Neural progenitor cell (in vitro differentiated cells): Measurements from ENCODE around the gene THRAP3. TPM values are rescaled to one million over a fixed set of nuclear protein-coding genes. Genes with fewer than 3 reads are reported as not detected.
"Not testable (repeated sequence)": the region's sequence is repeated elsewhere in the genome, so short reads cannot be mapped to it uniquely, and the experiment has no call there.

Experiments used
- DNase-seq: peaks from one replicate; pipeline ENCODE4 v3.0.0-alpha.2; 2016; ENCODE audit warnings: low spot score
- H2AFZ ChIP-seq: fragments of 200-600 bp; sonication (generic); replicated peaks from 2 replicates; pipeline ENCODE4 v1.6.1; 2016; ENCODE audit warnings: antibody characterized with exemption
- H3F3A ChIP-seq: fragments of 200-600 bp; sonication (generic); 2 replicates; pipeline ENCODE4 v1.6.1; 2016; ENCODE audit warnings: antibody characterized with exemption, low read depth
- H3K27ac ChIP-seq: fragments of 200-600 bp; sonication (generic); 2 replicates; pipeline ENCODE4 v1.5.1; 2016; ENCODE audit warnings: mild to moderate bottlenecking
- H3K27me3 ChIP-seq: fragments of 200-600 bp; sonication (generic); 2 replicates; pipeline ENCODE4 v1.6.1; 2016; ENCODE audit warnings: mild to moderate bottlenecking, moderate library complexity
- H3K36me3 ChIP-seq: fragments of 200-600 bp; sonication (generic); 2 replicates; pipeline ENCODE4 v1.5.1; 2016
- H3K4me1 ChIP-seq: fragments of 200-600 bp; sonication (generic); 2 replicates; pipeline ENCODE4 v1.6.1; 2016; ENCODE audit warnings: mixed run types
- H3K4me2 ChIP-seq: fragments of 200-600 bp; sonication (generic); 2 replicates; pipeline ENCODE4 v1.6.1; 2016
- H3K4me3 ChIP-seq: fragments of 200-600 bp; sonication (generic); 2 replicates; pipeline ENCODE4 v1.5.1; 2016
- H3K79me2 ChIP-seq: fragments of 200-600 bp; sonication (generic); 2 replicates; pipeline ENCODE4 v1.6.1; 2016; ENCODE audit warnings: low read depth
- H3K9ac ChIP-seq: fragments of 200-600 bp; sonication (generic); 2 replicates; pipeline ENCODE4 v1.6.1; 2016
- H3K9me3 ChIP-seq: fragments of 200-600 bp; sonication (generic); 2 replicates; pipeline ENCODE4 v1.5.1; 2016; ENCODE audit warnings: low read depth
- H4K20me1 ChIP-seq: fragments of 200-600 bp; sonication (generic); 2 replicates; pipeline ENCODE4 v1.6.1; 2016; ENCODE audit warnings: low read depth
- H3K27ac Mint-ChIP-seq: 3 replicates; pipeline ENCODE4 v1.8.0; 2021; ENCODE audit warnings: mixed read lengths
- H3K27me3 Mint-ChIP-seq: 2 replicates; pipeline ENCODE4 v1.8.0; 2022; ENCODE audit warnings: low read depth, mild to moderate bottlenecking, inconsistent platforms, moderate library complexity, mixed read lengths; ENCODE audit not compliant: insufficient read depth
- H3K36me3 Mint-ChIP-seq: 3 replicates; pipeline ENCODE4 v1.8.0; 2021; ENCODE audit warnings: mixed read lengths
- H3K4me1 Mint-ChIP-seq: 3 replicates; pipeline ENCODE4 v1.8.0; 2021; ENCODE audit warnings: mixed read lengths
- H3K4me3 Mint-ChIP-seq: 3 replicates; pipeline ENCODE4 v1.8.0; 2021; ENCODE audit warnings: mild to moderate bottlenecking, moderate library complexity, mixed read lengths
- H3K9me3 Mint-ChIP-seq: 3 replicates; pipeline ENCODE4 v1.8.0; 2020; ENCODE audit warnings: mixed read lengths
- CTCF ChIP-seq: fragments of 200-600 bp; sonication (generic); IDR thresholded peaks from 2 replicates; pipeline ENCODE4 v1.5.1; 2017; ENCODE audit warnings: antibody characterized with exemption, mild to moderate bottlenecking
- EZH2 ChIP-seq: fragments of 200-600 bp; sonication (generic); IDR thresholded peaks from 2 replicates; pipeline ENCODE4 v1.6.1; 2017; ENCODE audit warnings: antibody characterized with exemption, mild to moderate bottlenecking, moderate library complexity
- EZH2phosphoT487 ChIP-seq: fragments of 200-600 bp; sonication (generic); IDR thresholded peaks from 2 replicates; pipeline ENCODE4 v1.6.1; 2017; ENCODE audit warnings: antibody characterized with exemption
- total RNA-seq: library from RNA; depleted of rRNA; stranded (reverse); fragments of >200 nt; gene quantifications from 2 replicates; pipeline ENCODE4 v1.2.3, GENCODE V29; 2015; ENCODE audit warnings: low replicate concordance

Gene THRAP3
- total RNA-seq, 1 donor from 2014 or later = 138 TPM

- Histone ChIP-seq H3K9me3 (no peaks in the 10 kb centered on the region), H2AFZ (no peak overlapping the region), H3K9ac (no peak overlapping the region), H3K27me3 (no peaks in the 10 kb centered on the region), H3K4me3 (no peak overlapping the region), H3K4me2 (no peak overlapping the region), H3K36me3 (no peaks in the 10 kb centered on the region), H3K4me1 (no peaks in the 10 kb centered on the region), H3F3A (no peaks in the 10 kb centered on the region), H4K20me1 (peaks cover 68% of the 10 kb centered on the region), H3K79me2 (peaks cover 99% of the 10 kb centered on the region), H3K27ac (no peak overlapping the region)
- Mint-ChIP-seq H3K4me3 (no peak overlapping the region), H3K27me3 (no peaks in the 10 kb centered on the region), H3K4me1 (no peaks in the 10 kb centered on the region), H3K27ac (no peak overlapping the region), H3K9me3 (peaks cover 14% of the 10 kb centered on the region), H3K36me3 (peaks cover 35% of the 10 kb centered on the region)
- no peak for DNase-seq
- no peak for TF ChIP-seq EZH2
- no peak for TF ChIP-seq EZH2phosphoT487
- TF ChIP-seq CTCF = no peak
These were observed 24.1 kb downstream of the THRAP3 start for GRCh38 chr1:36248250-36248894.

GRCh38 chr1:36251794-36252481 lies 27.7 kb downstream of the THRAP3 start:
- Histone ChIP-seq H4K20me1 (peaks cover 78% of the 10 kb centered on the region), H3K4me3 (no peak overlapping the region), H3K36me3 (no peaks in the 10 kb centered on the region), H3K79me2 (peaks cover 100% of the 10 kb centered on the region), H3K9ac (no peak overlapping the region), H3K27me3 (no peaks in the 10 kb centered on the region), H3K27ac (no peak overlapping the region), H3F3A (no peaks in the 10 kb centered on the region), H2AFZ (no peak overlapping the region), H3K9me3 (no peaks in the 10 kb centered on the region), H3K4me2 (no peak overlapping the region), H3K4me1 (no peaks in the 10 kb centered on the region)
- H3K4me1 Mint-ChIP-seq = no peaks in the 10 kb centered on the region
- H3K27me3 Mint-ChIP-seq = no peaks in the 10 kb centered on the region
- H3K36me3 Mint-ChIP-seq = peaks cover 19% of the 10 kb centered on the region
- H3K9me3 Mint-ChIP-seq = peaks cover 7% of the 10 kb centered on the region
- DNase-seq = no peak
- TF ChIP-seq EZH2 (no peak), EZH2phosphoT487 (no peak), CTCF (no peak)
- no peak overlapping the region for H3K27ac Mint-ChIP-seq
- H3K4me3 Mint-ChIP-seq = no peak overlapping the region

GRCh38 chr1:36252482-36252824 lies 28.2 kb downstream of the THRAP3 start:
- H3K27ac ChIP-seq = not testable (repeated sequence)

More at GRCh38 chr1:36252482-36252824, 28.2 kb downstream of the THRAP3 start:
- not testable (repeated sequence) for H2AFZ ChIP-seq, H3K4me2 ChIP-seq, DNase-seq, H3K27me3 Mint-ChIP-seq, H3K9me3 ChIP-seq, H3F3A ChIP-seq, H3K4me1 Mint-ChIP-seq, H3K36me3 ChIP-seq, H3K9ac ChIP-seq, H3K27ac Mint-ChIP-seq, H3K9me3 Mint-ChIP-seq, H3K27me3 ChIP-seq, H3K4me3 ChIP-seq, H3K4me1 ChIP-seq, H3K4me3 Mint-ChIP-seq
- peaks cover 19% of the 10 kb centered on the region for H3K36me3 Mint-ChIP-seq
- H4K20me1 ChIP-seq = peaks cover 83% of the 10 kb centered on the region
- peaks cover 100% of the 10 kb centered on the region for H3K79me2 ChIP-seq
